Measurements from ENCODE around the gene HAND1.

HAND1 gene

DNA sequence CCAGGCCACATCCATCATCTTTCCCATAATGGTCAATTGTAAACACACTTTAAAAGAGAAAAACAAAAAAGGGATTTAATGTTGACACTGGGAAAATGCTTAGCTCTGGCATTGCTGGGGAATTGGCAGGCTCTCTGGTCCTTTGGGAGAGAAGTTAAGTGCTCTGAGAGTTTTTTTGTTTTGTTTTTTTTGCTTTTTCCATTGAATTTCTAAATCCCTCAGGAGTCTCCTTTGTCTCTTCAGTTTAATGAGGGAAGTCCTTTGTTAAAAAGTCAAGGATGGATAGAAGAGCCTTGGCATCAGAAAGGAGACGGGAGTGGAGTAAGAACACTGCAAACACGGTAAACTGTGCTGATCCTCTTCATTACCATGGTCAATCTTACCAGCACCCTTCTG lies 7.1 kb upstream of the HAND1 start:
- H3K4me3 ChIP-seq (ENCODE audit: low read length): no peak overlapping the region
- H3K4me1 ChIP-seq (ENCODE audit: insufficient read depth, low read length): peaks cover 46% of the 10 kb centered on the region
- H3K27me3 ChIP-seq (ENCODE audit: insufficient read depth, low read length): peaks cover 98% of the 10 kb centered on the region

DNA sequence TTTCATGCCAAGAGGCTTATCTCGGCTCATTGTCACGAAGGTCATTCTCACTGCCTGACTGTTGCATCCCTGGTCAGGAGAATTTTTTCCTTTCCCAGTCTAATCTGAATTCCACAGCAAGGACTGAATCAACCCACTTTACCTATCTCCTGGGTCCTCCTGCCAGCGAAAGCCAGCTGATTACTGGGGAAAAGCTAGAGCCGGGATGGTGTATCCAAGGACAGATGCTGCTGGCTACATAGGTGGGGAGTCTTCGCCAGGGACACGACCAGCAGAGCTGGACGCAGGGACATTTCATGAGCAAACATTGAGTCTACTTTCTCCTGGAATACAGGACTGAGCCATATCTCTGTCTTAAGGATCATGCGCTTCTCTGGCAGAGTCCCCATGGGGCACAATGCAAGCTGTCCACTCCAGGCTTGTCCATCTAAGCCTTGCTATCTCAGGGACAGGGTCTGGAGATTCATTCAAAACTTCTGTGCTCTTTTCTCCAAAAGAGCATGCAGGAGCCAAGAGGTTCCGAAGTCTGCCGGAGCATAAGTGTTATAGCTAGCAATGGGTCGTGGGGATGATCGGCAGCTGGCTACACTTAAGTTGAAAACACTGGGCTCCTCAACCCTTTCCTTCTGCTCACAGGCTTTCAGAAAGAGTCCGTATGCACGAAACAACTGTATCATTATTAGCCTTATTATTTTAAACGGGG lies 6.5 kb upstream of the HAND1 start:
- peaks cover 99% of the 10 kb centered on the region for H3K27me3 ChIP-seq (ENCODE audit: insufficient read depth, low read length)
- H3K9ac ChIP-seq (ENCODE audit: low read depth, low read length): no peak overlapping the region
- peaks cover 50% of the 10 kb centered on the region for H3K4me1 ChIP-seq (ENCODE audit: insufficient read depth, low read length)

More for the DNA sequence above, 7.1 kb upstream of the HAND1 start:
- Histone ChIP-seq H3K9me3 (ENCODE audit: insufficient read depth, low read depth, low read length) (no peaks in the 10 kb centered on the region), H3K27ac (ENCODE audit: low read depth, low read length) (no peak overlapping the region), H3K36me3 (ENCODE audit: insufficient read depth, low read length) (no peaks in the 10 kb centered on the region), H3K9ac (ENCODE audit: low read depth, low read length) (no peak overlapping the region)
- WGBS: 0% methylated on average over 2 of the region's 2 CpGs

DNA sequence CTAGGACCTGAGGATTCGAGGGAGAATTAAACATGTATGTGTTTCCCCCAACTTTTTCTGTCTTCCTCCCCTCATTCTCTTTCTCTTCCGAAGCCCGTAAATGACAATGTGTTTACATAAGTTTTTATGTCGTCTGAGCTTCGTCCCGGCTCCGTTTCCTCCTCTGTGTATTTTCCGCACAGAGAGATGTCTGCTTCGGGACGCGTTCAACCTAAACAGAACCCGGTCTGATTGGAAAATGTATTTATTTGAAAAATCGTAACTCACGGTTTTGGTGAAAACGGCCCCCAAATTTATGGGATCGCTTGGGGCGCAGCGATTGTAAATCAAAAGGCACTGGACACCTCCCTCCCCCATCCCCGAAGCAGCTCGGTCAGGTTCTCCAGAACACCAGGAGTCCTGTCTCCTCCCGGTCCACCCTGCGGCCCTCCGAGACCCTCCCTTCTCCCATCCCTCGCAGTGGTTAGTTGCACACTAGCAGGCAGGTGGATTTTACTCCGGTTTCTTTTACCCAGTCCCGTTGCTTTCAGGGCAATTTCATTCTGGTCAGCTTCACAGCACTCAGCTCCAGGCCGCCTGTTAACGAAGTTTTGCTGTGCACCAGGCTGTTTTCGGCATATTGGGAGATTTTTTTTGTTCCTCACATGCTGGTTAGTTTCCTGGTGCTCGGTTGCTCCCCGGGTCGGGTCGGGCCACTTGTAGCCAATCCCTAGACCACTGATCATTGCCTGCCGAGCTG lies 5.8 kb upstream of the HAND1 start:
- no peaks in the 10 kb centered on the region for H3K9me3 ChIP-seq (ENCODE audit: insufficient read depth, low read depth, low read length)
- H3K4me1 ChIP-seq (ENCODE audit: insufficient read depth, low read length): peaks cover 56% of the 10 kb centered on the region
- under 1% methylated on average over 33 of the region's 34 CpGs for WGBS
- no peaks in the 10 kb centered on the region for H3K36me3 ChIP-seq (ENCODE audit: insufficient read depth, low read length)
- no peak overlapping the region for H3K27ac ChIP-seq (ENCODE audit: low read depth, low read length)
- 0 out of 2 replicates have a peak overlapping the region, but pooled peaks have one; percentile 5 for H3K4me3 ChIP-seq (ENCODE audit: low read length)
- H3K27me3 ChIP-seq (ENCODE audit: insufficient read depth, low read length): peaks cover 99% of the 10 kb centered on the region
- no peak overlapping the region for H3K9ac ChIP-seq (ENCODE audit: low read depth, low read length)

More for the DNA sequence above, 6.5 kb upstream of the HAND1 start:
- no peaks in the 10 kb centered on the region for H3K9me3 ChIP-seq (ENCODE audit: insufficient read depth, low read depth, low read length)
- no peak overlapping the region for H3K4me3 ChIP-seq (ENCODE audit: low read length)
- H3K36me3 ChIP-seq (ENCODE audit: insufficient read depth, low read length): no peaks in the 10 kb centered on the region
- no peak overlapping the region for H3K27ac ChIP-seq (ENCODE audit: low read depth, low read length)
- 3% methylated on average over 15 of the region's 15 CpGs for WGBS

DNA sequence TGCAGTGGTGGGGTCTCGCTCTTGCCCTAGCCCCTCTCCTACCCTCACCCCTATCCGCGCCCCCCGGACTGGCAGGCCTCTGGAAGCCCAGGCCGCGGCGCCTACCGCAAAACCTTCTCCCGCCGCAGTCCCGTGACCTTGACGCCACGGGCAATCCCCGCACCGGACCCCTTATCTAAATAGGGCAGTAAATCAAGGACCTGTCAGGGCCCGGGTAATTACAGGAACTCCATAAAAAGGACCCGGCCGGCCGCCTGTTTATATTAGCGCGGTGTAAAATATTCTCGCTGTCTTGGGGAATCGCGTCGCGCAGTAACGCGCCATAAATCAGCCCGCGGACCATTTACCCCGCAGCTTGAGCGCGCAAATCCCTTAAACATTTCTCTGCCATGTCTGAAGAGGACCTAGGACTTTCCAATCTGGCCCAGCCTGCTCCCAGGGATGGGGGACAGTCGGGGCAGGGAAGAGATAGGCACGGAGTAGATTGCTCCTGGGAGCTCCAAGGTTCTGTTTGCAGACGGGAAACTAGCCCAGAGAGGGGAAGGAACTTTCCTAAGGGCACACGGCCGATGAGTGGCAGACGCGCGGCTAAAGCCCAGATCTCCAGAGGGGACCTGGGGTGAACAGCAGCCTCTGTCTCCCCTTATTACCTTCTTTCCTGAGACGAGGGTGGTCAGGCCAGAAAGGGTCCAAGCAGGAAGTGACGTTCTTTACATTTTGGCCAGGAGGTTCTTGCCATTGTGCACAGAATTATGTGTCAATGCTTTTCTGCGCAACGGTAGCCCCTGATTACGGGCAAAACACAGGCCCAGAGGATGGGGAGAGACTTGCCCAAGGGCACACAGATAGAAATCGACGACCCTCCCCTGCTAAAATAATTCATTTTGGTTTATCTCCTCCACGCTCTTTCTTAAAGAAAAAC lies 4.8 kb upstream of the HAND1 start:
- Histone ChIP-seq H3K27me3 (ENCODE audit: insufficient read depth, low read length) (peaks cover 100% of the 10 kb centered on the region), H3K4me1 (ENCODE audit: insufficient read depth, low read length) (peaks cover 56% of the 10 kb centered on the region), H3K36me3 (ENCODE audit: insufficient read depth, low read length) (no peaks in the 10 kb centered on the region), H3K9ac (ENCODE audit: low read depth, low read length) (no peak overlapping the region), H3K27ac (ENCODE audit: low read depth, low read length) (no peak overlapping the region), H3K4me3 (ENCODE audit: low read length) (no peak overlapping the region), H3K9me3 (ENCODE audit: insufficient read depth, low read depth, low read length) (no peaks in the 10 kb centered on the region)
- 2% methylated on average over 47 of the region's 49 CpGs for WGBS

DNA sequence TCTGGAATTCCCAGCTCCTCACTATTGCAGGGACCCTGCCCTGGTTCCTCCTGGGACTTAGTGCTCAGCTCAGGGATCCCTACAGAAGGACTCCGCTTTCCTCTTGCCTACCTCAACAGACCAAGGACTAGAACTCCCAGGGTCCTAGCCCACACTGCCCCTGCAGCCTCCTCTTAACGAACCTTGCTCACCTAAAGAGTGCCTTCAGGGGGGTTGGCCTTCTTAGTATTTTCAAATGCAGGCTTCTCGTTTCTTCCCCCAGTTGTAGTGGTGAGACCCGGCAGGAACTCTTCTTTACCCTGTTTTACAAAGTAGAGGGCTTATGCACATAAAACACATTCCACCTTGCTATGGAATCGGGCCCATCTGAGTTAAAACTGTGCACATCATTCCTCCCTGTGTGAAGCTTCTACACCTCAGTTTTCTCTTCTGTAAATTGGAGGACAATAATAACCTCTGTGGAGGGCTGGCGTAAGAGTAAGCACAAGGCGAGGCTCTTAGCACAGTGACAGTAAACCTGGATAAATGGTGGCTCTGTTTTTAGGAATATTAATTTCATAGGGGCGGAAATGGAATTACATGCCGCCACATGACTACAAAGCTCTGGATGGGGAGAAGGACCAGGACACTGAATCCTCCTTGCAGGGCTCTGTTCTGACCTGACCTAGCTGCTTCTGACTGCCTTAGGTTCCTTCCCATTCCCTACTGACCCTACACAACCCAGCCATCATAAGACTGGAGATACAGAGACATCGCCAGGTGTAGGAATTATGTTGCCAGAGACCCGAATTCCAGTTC lies 3.8 kb upstream of the HAND1 start:
- no peak overlapping the region for H3K27ac ChIP-seq (ENCODE audit: low read depth, low read length)
- H3K27me3 ChIP-seq (ENCODE audit: insufficient read depth, low read length): peaks cover 100% of the 10 kb centered on the region
- no peak overlapping the region for H3K4me3 ChIP-seq (ENCODE audit: low read length)
- H3K9me3 ChIP-seq (ENCODE audit: insufficient read depth, low read depth, low read length): no peaks in the 10 kb centered on the region
- H3K4me1 ChIP-seq (ENCODE audit: insufficient read depth, low read length): peaks cover 55% of the 10 kb centered on the region
- no peaks in the 10 kb centered on the region for H3K36me3 ChIP-seq (ENCODE audit: insufficient read depth, low read length)
- WGBS: 9% methylated on average over 11 of the region's 11 CpGs
- H3K9ac ChIP-seq (ENCODE audit: low read depth, low read length): no peak overlapping the region

DNA sequence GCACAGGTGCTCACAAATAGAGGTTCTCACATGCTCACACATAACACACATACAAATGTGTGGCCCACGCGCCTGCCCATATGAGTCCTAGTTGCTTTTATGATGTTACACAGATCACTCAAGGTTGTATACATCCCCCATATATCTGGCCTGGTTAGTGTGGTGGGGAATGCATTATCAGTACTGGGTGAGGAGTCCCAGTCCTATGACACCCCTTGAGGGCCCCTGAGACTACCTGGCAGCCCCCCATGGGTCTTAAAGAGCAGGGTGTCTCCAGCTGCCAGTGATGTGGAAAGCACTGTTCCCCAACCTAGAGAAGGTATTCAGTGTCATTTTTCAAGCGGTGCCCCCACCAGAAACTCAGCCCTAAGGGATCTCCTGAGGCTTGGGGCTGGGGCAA lies 2.8 kb upstream of the HAND1 start:
- no peak overlapping the region for H3K4me3 ChIP-seq (ENCODE audit: low read length)
- peaks cover 100% of the 10 kb centered on the region for H3K27me3 ChIP-seq (ENCODE audit: insufficient read depth, low read length)
- no peaks in the 10 kb centered on the region for H3K36me3 ChIP-seq (ENCODE audit: insufficient read depth, low read length)
- 22% methylated on average over 3 of the region's 3 CpGs for WGBS
- no peak overlapping the region for H3K27ac ChIP-seq (ENCODE audit: low read depth, low read length)
- H3K4me1 ChIP-seq (ENCODE audit: insufficient read depth, low read length): peaks cover 49% of the 10 kb centered on the region
- H3K9me3 ChIP-seq (ENCODE audit: insufficient read depth, low read depth, low read length): no peaks in the 10 kb centered on the region
- H3K9ac ChIP-seq (ENCODE audit: low read depth, low read length): no peak overlapping the region

DNA sequence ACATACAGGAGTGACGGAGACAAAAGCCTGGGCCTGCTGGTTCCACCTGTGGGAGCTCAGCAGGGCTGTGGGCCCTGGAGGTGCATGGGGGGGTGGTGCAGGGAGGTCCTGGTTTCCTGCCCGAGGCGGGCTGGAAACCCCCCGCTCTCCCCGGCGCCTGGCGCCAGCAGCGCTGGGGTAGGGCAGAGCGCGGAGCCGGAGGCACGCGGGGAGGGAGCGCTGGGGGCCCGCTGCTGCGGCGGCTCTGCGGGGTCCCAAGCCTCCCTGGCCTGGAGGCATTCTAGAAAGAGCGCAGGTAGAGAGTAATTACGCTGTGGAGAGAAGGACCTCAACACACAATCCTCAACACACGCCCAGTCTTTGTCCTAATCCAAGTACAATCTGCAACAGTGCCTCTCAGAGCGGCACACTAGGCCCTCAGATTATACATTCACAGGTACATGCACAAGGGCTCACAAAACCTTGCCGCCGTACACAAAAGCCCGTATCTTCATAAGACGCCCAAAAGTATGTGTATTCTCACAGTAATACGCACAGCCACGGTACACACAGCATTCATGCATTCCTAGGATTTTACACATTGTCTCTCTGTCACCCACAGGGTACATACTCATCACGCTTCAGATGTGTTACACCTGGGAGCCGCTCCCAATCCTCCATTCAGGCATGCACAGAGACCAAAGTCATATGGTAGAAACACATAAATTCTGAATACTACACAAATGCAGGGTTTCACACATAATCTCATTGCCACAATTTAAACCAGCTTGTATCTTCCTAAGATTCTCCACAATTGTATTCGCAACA lies 2.1 kb upstream of the HAND1 start:
- Histone ChIP-seq H3K4me1 (ENCODE audit: insufficient read depth, low read length) (peaks cover 48% of the 10 kb centered on the region), H3K9ac (ENCODE audit: low read depth, low read length) (no peak overlapping the region), H3K27me3 (ENCODE audit: insufficient read depth, low read length) (peaks cover 100% of the 10 kb centered on the region), H3K4me3 (ENCODE audit: low read length) (peak overlapping the region; percentile 20; the same call in 1 of the 2 replicates), H3K27ac (ENCODE audit: low read depth, low read length) (no peak overlapping the region), H3K36me3 (ENCODE audit: insufficient read depth, low read length) (no peaks in the 10 kb centered on the region), H3K9me3 (ENCODE audit: insufficient read depth, low read depth, low read length) (no peaks in the 10 kb centered on the region)
- 3% methylated on average over 31 of the region's 31 CpGs for WGBS

DNA sequence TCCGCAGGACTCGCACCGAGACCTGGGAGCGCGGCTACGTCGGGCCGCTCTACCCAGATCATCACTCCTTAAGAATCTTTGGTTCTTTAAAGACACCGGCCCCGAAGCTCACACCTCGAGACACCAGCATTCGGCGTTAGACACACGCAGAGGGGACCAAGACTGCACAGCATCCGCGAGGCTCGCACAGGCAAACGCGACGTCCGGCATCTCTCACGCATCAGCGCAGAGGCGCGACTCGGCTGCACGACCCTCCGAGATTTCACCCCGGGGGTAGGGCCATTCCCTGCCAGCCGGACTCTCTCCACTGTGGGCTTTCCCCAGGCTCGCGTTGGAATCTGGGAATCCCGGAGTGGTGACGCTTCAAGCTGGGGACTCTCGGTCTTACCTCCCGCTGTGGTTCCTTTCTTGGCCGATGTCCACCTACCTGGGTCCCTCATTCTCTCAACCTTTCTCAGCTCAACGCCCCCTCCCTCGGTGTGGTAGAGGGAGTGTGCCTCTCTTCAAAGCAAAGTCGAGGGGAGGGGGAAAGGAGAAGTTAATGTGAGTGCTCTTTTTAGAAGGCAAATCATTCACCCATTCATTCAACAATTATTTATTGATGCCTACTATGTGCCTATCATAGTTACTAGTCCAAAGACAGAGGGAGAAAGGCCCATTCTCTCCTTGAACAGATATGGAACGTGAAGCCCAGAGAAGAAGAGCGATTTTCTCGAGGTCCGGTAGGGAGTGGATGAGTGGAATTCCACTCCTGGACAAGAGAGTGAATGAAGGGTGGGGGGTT lies 1.3 kb upstream of the HAND1 start:
- peak overlapping the region; percentile 20; the same call in 1 of the 2 replicates for H3K4me3 ChIP-seq (ENCODE audit: low read length)
- peaks cover 42% of the 10 kb centered on the region for H3K4me1 ChIP-seq (ENCODE audit: insufficient read depth, low read length)
- no peaks in the 10 kb centered on the region for H3K36me3 ChIP-seq (ENCODE audit: insufficient read depth, low read length)
- no peak overlapping the region for H3K9ac ChIP-seq (ENCODE audit: low read depth, low read length)
- H3K27me3 ChIP-seq (ENCODE audit: insufficient read depth, low read length): peaks cover 100% of the 10 kb centered on the region
- no peak overlapping the region for H3K27ac ChIP-seq (ENCODE audit: low read depth, low read length)
- H3K9me3 ChIP-seq (ENCODE audit: insufficient read depth, low read depth, low read length): no peaks in the 10 kb centered on the region
- 1% methylated on average over 41 of the region's 44 CpGs for WGBS

DNA sequence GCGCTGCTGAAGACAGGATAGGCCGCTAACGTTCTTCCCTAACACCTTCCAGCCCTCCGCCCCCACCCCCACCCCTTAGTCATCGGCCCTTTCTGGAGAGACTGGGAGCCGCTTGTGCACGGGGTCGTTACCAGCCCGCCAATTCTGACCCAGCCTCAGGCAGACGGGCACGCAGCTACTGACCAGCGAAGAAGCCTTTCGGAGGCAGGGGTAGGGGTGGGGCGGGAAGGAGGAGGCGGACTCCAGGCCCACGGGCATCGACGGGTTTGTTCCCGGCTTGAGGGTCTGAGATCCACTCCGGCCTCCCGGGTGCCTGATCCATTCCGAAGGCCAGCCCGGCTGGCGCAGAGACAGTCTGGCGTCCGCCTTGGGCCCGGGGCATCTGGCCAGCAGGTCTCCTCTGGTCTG lies 729 bp upstream of the HAND1 start:
- Histone ChIP-seq H3K27ac (ENCODE audit: low read depth, low read length) (no peak overlapping the region), H3K9ac (ENCODE audit: low read depth, low read length) (no peak overlapping the region), H3K27me3 (ENCODE audit: insufficient read depth, low read length) (peaks cover 100% of the 10 kb centered on the region), H3K9me3 (ENCODE audit: insufficient read depth, low read depth, low read length) (no peaks in the 10 kb centered on the region), H3K36me3 (ENCODE audit: insufficient read depth, low read length) (no peaks in the 10 kb centered on the region), H3K4me1 (ENCODE audit: insufficient read depth, low read length) (peaks cover 40% of the 10 kb centered on the region), H3K4me3 (ENCODE audit: low read length) (peak overlapping the region; percentile 31)
- WGBS: 1% methylated on average over 27 of the region's 27 CpGs
